ENCODE measurements around the gene MID1.

Gene MID1

DNA sequence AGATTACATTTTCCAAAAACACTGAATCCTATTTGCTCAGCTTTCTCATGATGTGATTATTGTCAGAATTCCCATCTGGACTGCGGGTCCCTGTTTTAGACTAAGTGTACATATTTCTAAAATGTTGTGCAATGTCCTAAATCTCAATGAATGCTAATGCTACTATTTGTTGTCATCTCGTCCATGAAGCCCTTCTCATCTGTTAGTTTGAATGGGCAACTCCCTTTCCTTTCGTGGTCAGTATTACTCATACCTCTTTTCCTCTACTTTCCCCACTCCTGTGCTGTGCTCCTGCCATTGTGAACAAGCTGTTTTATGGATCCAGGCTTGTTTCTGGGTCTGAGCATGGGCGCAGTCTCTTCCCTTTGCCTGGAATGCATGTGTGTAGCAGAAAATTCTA is 91.0 kb downstream of the MID1 start:
- no peak for DNase-seq (ENCODE audit: low read depth)

DNA sequence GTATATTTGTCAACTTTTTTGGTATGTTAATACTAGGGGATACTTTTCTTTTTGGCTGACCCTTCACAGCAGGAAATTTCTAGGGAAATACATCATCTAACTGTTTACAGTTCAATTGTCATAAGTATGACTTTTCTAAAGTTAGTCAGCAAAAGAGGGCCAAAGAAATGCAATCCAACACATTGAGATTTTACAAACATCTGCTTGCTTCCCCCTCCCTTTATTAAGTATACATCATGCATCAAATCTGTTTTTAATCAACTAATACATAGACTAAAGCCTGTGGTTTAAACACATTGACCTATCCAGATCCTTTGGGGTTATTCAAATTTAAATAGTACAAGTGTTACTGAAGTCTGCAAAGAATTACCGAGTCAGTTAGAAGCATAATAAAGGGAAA is 93.9 kb downstream of the MID1 start:
- no peak for DNase-seq (ENCODE audit: low read depth)

DNA sequence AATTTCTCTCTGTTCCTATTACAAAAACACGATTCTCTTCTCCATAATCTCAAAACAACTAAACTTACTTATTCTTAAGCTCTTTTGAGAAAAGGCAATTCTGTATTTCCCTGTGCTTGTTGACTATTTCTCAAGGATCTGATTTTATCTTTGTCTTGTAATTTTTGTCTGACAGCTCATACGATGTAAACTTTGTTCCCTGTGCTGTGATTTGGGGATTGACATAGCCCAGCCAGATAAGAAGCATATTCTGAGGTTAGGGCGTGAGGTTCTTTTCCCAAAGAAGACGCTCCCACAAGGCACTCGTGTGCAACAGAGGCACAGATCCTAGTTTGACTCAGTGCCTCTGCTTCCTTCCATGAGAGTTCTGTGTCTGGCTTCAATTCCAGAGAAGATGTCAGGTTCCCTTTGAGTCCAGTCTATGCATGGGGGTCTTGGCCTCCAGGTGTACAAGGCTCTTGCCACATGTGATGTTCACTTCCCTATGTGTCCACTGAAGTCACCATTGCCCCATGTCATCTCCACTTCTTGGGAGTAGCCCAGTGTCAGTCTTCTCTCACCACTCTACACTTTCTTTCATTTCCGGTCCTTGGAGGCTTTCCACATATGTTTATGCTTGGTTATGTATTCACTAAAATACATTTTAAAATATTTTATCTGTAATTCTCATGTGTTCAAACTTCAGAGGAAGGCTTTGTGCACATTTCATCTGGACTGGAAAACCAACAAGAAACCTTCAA is 94.8 kb downstream of the MID1 start:
- no peak for DNase-seq (ENCODE audit: low read depth)

DNA sequence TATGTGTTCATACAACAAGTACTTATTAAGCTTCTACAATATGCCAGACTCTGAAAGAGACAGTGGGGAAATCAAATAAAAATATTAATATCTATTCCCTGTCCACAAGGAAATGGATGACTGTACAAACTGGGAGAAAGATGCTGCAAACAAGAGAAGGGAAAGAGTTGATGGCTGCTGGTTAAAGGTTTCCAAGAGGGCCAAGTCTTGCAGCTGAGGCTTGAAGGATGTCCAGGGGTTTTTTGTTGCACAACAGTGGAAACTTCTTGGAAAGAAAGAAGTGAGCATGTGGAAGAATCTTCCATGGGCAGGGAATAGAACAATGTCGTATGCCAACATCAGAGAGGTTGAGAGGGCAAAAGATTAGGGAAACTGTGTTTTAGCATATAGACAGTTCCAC is 95.8 kb downstream of the MID1 start:
- DNase-seq (ENCODE audit: low read depth): no peak

DNA sequence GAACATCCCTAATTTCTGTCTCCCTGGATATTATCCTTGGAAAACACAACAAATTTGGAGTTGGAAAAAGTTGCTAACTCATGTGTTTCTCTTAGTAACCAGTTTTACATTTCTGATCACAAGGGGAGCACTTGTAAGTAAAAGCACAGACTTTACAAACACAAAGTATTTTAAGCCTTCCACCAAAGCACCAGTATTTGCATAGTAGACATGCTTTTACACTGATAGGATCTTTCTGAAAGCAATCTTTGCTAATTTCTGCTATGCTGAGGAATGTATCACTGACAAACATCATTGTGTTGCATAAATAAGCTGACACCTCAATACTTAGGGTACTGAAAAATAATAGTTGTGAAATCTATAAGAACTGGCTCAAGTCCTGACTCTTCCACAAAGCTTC is 100.6 kb downstream of the MID1 start:
- DNase-seq (ENCODE audit: low read depth): no peak

DNA sequence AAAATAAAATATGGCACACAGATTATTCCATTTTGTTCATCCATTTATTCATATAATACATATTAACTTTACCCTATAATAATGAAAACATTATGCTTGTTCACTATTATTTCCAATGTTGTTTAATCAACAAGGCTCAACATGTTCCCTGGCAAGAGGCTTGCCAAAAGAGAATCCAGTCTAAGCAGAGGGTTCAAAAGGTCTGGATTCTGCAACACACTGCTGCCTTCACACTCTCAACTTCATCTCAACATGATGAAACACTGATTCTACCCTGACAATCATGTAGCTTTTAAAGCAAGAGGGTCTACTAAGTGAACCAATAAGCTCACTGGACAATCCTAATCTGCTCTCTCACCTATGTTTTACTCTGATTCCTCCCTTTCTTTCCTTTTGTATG is 101.1 kb downstream of the MID1 start:
- no peak for DNase-seq (ENCODE audit: low read depth)

DNA sequence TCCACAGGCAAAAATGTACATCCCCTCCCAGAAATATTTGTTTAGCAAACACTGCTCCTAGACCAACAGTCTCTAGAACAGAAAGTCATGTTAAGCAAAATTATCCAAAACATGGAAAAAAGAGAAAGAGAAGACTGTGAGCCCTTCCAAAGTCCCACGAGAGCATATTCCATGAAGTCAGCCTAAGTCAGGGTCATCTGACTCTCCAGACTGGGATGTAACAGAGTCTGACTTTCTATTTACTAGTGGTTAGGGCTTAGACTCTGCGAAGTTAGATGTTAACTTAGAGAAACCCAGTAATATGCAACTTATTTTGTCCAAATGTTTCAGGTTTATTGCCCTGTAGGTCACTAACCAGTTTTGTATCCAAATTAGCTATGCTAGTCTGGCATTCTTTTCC is 102.3 kb downstream of the MID1 start:
- DNase-seq (ENCODE audit: low read depth): no peak

DNA sequence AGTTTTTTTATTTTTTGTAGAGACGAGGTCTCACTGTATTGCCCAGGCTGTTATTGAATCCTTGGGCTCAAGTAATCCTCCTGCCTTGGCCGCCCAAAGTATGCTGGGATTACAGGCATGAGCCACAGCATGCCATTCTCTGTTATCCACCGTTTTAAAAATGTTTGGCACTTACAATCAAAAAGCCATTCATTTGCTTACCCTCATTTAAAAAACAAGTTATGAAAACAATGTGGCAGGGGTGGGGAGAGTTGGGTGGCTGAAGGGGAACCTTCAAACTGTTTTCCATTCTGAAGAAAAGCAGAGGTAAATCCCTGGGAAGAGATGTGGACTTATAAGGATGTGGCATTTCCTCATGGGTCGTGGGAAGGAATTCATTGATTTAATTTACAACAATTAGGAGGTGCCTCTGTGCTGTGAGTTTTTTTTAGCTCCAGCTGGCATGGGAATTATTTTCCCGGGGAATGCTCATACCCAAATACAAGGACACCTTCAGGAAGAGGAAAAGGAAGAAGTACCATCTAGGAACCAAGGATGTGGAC is 103.5 kb downstream of the MID1 start:
- no peak for DNase-seq (ENCODE audit: low read depth)

DNA sequence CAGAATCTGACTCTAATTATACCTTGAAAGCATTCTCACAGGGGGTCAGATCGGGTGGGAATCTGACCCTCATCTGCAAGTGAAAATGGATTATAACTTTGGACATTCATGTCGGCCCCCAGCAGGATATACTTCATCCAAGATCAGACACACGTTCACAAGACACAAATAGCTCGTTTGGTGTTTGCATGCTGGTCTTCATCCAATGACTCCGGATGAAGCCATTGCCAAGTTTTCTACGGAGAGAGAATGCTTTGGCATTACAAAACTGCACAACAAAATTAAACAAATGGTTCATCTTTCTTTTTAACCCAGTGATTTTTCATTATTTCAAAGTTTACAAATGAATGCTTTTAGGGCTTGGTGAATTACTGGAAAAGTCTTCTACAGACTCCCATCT is 105.5 kb downstream of the MID1 start:
- no peak for DNase-seq (ENCODE audit: low read depth)

DNA sequence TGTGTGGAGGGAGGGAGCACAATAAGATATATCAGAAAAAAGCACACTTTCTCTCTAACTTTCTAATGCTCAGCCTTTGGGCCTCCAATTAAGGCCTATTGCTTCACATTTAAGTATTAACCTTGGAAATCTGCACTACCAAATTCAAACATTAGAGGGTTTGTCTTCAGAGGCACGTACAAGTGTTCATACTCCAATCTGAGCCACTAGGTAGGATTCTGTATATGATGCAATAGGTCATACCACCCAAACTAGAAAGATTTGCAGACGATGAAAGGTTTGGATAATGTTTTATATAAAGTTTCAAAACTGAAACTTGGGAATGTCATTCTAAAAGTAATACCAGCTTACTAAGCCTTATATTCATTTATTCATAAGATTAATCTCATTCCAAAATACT is 106.4 kb downstream of the MID1 start:
- no peak for DNase-seq (ENCODE audit: low read depth)

DNA sequence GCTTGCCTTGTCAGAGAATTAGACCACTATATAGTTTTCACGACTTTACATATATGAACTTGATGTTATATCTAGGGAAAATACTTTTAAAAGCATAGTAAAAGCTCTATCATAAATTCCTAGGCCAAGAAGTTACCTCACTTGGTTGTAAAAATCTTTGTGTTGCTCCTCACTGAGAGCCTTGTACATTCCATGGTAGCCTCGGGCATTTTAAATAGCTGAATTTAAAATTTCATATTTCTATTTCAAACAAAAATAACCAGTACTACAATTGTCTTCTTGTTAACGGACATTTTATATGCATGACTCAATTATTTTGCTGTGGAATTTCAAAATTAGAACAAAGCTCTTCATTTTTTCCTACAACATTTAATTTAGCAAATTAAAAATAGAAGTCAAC is 107.6 kb downstream of the MID1 start:
- DNase-seq (ENCODE audit: low read depth): no peak

DNA sequence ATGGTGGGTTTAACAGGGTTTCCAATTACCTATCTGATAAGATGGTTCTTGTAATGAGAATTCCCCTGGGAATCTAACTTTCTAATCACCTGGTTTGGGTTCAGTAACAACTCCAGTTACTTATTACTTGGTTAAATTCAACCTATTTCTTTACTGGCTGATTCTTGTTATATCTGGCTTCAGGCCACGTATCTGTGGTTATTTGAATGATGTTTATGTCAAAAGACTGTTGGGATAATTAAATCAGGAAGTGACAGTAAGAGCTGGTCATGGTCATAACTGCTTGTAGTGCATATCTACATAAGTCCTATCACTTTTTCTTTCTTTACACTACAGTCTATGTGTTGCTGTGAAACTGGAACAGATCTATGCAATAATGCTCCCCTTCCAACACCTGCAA is 108.1 kb downstream of the MID1 start:
- DNase-seq (ENCODE audit: low read depth): no peak

DNA sequence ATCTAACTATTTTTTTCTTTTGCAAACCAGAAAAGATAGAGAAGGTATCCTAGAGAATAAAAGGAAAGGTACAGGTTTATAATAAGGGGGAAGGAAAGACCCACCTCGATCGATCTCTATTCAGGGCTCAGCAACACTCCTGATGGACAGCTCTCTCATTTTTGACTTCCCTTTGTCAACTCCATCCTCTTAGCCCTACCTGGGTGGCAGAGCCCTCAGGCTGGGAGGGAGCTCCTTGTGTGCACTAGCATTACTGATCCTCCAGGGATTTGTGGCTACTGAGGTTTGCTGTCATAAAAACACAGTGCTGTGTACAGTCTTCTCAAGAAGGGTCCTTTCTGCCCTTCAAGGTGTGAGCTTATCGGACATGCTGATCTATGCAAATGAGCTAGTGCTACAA is 111.0 kb downstream of the MID1 start:
- DNase-seq (ENCODE audit: low read depth): no peak

DNA sequence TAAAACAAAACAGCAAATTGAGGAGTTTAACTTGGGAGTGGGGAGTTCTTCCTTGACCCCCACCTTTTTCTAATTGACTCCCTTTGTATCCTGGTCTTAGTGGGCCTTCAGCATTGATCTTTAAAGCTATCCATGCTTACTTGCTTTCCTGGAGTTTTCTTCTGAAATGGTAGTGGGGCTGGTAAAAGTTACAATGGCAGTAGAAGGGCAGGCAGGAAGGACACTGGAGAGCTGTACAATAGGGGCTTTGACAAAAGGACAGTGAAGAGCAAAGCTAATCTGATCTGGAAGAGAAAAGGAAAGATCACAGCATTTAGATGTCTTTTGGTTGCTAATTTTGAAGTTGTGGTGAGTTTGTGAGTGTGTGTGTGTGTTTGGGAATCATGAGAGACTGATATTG is 111.5 kb downstream of the MID1 start:
- no peak for DNase-seq (ENCODE audit: low read depth)

DNA sequence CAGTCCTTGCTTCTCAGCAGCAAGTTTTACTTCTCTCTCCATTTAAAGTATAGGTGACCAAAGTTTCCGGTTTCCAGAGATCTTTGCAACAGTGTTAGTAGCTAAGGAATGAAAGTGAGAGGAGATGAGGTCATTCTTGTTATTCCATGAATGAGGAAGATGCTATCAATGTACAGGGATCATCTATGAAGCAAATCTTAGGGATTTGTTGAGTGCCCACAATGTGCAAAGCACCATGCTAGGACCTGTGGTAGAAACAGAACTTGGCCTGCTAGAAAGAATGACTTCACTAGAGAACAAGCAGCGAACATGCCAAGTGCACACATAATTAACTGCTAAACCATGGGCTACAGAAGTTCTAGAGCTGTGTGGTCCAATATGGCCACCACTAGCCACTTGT is 112.5 kb downstream of the MID1 start:
- no peak for DNase-seq (ENCODE audit: low read depth)

DNA sequence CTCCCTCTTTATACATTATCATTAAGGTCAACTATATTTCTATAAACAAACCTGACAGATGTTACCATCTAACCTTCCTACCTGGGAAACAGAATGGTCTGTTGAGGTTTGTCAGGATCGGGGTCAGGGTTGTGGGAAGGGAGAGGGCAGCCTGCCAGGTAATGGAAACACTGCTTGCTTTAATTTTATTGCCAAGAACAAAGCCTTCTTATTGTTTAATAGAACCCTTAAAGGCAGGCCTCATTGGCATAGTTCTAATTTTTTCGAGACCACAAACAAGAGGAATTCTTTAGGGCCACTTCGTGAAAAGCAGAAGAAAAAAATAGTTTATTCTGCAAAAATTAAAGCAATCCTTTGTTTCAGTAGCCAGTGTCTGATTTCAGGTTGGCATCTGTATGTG is 113.2 kb downstream of the MID1 start:
- no peak for DNase-seq (ENCODE audit: low read depth)

DNA sequence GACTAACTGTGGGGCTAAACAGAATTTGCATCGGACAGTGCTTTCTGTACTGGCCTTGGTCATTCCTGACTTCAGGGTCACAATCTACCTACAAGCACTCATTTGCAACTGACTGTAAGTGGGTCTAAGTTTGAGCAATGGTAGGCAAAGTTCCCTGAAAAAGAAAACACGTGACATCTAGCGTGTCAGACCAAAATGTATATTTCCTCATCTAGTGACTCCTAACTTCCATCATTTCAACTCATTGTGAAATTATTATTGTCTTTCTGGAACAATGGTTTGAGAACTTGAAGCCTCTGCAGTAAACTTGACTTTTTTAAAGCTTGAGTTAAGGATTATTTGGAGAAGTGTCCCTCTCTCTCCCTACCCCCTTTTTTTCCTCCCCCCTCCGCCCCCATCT is 113.6 kb downstream of the MID1 start:
- DNase-seq (ENCODE audit: low read depth): no peak

DNA sequence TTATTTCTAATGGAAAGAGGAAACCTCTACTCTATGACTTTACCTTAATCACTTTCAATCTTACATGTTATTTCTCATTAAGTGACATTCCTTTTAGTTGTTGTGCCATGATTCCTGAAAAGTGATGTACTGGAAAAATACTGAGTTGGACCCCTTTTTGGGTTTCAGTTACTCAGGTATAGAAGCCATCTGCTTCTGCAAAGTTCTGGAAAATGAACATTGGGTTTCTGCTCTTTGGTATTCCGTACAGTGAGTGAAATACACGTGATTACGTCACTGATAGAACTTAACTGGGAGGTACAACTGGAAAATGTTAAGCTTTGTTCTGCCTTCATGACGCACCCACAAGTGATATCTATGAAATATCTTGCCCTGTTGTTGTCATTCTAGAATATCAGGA is 114.7 kb downstream of the MID1 start:
- no peak for DNase-seq (ENCODE audit: low read depth)

DNA sequence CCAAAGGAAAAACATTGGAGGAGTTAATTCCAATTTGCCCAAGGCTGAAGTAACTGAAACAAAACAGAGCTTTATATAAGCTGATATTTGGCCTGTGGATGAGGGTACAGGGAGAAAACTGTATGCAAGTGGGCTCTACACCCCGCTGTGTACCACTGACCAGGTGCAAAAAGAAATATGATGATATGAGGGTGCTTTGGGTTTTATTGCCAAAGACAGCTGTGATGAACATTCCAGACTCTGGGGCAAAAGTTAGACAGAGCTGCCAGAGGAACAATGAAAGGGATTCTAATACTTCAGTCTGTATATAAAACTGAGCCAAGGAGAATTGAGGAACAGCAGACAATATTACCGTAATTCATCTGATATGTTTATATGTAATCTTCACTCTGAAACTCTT is 117.4 kb downstream of the MID1 start:
- DNase-seq (ENCODE audit: low read depth): no peak

DNA sequence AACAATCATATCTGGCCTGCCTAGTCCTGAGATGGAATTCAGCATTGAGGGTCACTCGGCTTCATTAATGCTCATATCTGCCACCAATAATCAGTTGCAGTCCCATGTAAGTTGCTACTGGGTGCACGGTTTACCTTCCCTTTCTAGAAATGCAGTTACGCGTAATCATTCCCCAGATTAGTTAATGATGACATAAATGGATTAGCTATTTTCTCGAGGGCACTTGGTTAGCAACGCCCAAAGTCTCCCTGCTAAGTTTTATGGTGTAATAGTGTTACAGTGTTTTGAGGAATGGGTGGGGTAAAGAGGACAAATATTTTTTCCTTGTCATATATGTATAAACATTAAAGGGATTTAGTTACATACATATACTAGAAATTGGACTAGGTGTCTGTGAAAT is 118.8 kb downstream of the MID1 start:
- no peak for DNase-seq (ENCODE audit: low read depth)

DNA sequence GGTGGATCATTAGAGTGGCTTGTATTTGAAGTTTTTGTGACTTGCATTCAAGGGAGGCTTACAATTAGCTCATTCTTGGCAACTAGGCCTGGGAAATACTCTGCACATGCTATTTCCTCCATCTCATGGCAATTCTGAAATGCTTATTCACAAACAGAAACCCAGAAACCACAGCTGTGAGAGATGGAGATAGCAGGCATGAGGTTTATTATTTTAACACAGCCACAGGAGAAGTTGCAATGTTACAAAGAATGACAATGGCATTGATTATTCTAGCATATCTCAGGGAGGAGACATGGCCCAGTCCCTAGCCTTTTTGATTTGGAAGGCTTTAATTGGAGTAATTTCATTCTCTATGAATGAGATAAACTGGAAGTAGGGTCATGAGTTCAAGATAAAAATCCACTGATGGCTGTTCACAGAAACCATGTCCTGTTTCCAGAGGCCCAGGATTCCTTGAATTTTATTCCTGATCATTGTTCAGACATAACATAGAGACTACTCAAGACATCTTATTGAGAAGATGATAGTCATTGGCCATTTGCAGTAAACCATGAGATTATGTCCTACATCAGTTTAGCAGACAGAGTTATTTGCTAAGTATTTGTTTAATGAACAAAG is 123.9 kb downstream of the MID1 start:
- DNase-seq (ENCODE audit: low read depth): no peak

DNA sequence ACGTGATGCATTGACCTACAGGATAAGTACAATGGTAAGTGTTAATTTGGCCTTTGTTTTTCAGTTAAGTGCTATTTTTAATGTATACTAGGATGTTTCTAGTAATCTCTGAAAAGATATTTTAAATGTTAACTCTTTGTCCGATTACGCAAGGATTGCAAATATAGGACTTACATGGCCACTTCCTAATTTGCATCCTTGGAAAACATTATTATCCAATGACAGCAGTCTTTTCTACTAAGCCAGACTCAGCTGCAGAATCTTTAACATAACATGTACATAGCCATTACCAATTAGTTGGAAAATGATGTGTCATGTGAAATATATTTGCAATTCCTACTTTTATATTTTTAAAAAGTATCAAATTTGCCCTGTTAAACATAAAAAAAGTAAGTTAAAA is 124.7 kb downstream of the MID1 start:
- DNase-seq (ENCODE audit: low read depth): no peak

DNA sequence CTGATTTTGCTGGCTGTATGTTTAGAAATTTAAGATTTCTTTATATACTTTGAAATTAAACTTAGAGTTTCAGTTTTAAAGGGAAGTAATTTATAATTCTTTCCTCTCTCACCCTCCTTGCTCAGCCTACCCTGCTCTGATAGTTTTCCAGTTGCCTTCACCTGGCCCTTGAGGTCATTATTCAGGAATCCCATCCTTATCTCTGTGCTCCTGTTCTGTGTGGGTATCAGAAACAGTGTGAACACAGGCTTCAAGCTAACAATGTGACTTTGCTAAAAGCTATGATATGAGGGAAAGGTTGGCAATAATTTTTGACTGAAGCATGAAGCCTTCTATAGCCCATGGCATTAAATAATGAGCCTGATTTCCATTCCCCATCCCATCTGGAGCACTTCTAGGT is 128.1 kb downstream of the MID1 start:
- DNase-seq (ENCODE audit: low read depth): no peak

DNA sequence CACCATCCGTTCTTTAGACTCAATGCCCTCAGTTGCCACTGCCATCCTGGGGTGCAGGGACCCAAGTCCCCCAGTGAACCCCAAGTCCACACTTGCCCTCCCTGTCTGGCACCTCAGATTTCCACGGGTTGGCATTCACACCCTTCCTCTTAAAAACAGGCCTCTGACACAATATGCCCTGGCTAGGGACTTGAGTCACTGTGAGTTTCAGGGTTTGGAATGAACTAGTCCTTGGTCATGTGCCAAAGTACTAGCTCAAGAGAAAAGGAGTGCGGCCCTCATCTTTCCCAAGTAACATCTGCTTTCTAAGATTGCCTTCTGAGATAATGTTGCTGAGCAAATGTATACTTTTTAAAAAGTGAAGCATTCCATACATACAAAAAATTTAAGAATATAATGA is 134.0 kb downstream of the MID1 start:
- no peak for DNase-seq (ENCODE audit: low read depth)
